ENCODE results near the gene KRT80. TPM values are rescaled to one million over a fixed set of nuclear protein-coding genes. Genes with fewer than 3 reads are reported as not detected.

The KRT80 gene
- total and polyA plus RNA-seq, 2 donors from 2014 or later, result 1.0 to 12.3 TPM

DNA sequence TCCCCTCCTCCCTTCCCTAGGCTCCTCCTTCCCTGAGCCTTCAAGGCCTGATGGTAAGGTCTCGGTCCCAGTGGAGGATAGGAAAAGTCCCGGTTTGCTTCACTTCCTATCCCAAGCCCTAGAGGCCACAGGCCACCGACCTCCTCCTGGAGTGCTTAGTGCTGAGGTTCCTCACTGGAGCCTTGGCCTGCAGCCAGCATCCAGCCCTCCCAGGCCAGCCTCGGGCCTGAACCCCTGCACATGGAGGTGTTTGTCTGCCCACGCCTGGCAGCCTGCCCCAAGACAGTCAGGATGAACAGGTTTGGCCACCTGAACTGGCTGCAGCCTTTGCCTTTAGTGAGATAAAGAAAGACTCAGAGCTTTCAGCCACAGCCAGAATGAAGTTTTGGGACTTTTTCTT, 25.4 kb upstream of the KRT80 start:
- FAIRE-seq (no peak), DNase-seq (peak in 3 of 5 donors; percentile 52 to 96 (median 57))
- H3K4me1 ChIP-seq (ENCODE audit: control insufficient read depth in 2 of 3, insufficient read depth in 2 of 3, low read depth in 1 of 3, low read length in 3 of 3), result peaks cover 0 to 25% (median 13%) of the 10 kb centered on the region in 3 donors
- H3K36me3 ChIP-seq (ENCODE audit: control insufficient read depth in 2 of 3, insufficient read depth in 3 of 3, low read length in 3 of 3), result no peaks in the 10 kb centered on the region
- intact Hi-C loops (cut with DNase I), result no loop called here
- H3K9me3 ChIP-seq (ENCODE audit: control insufficient read depth in 2 of 3, insufficient read depth in 1 of 3, low read length in 3 of 3), result no peaks in the 10 kb centered on the region
- H3K4me3 ChIP-seq (ENCODE audit: low read length in 3 of 3), result no peak overlapping the region
- H3K27ac ChIP-seq (ENCODE audit: low read depth in 2 of 2, low read length in 2 of 2), result peak overlapping the region in 1 of 2 donors; percentile 59
- TF ChIP-seq CTCF (IDR thresholded peaks at IDR 0.05; ENCODE audit: borderline replicate concordance, extremely low read depth, insufficient read depth), result peak; percentile 6
- no peak overlapping the region for H3K9ac ChIP-seq (ENCODE audit: low read length in 3 of 3)
- H3K27me3 ChIP-seq (ENCODE audit: control insufficient read depth, insufficient read depth, low read length), result no peaks in the 10 kb centered on the region

DNA sequence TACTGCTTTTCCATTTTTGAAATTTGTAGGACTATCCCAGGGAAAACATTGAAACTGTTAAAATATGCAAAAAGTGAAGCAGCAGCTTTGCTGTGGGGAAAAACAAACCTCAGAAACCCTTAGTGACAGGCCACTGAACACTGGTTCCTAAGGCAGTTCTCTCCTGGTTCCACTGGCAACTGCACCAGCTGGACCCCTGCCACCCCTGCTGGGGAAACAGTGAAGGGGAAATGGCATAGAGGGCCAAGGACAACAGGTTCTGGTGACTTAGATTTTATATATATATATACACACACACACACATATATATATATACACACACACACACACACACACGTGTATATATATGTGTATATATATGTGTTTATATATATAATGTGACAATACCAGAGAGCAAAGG, 25.0 kb upstream of the KRT80 start:
- H3K36me3 ChIP-seq (ENCODE audit: control insufficient read depth in 2 of 3, insufficient read depth in 3 of 3, low read length in 3 of 3), result no peaks in the 10 kb centered on the region
- peaks cover 0 to 25% (median 13%) of the 10 kb centered on the region in 3 donors for H3K4me1 ChIP-seq (ENCODE audit: control insufficient read depth in 2 of 3, insufficient read depth in 2 of 3, low read depth in 1 of 3, low read length in 3 of 3)
- intact Hi-C loops (cut with DNase I), result no loop called here
- FAIRE-seq (no peak), DNase-seq (peak in 1 of 5 donors; percentile 78)
- TF ChIP-seq CTCF (IDR thresholded peaks at IDR 0.05; ENCODE audit: borderline replicate concordance, extremely low read depth, insufficient read depth), result no peak
- H3K9me3 ChIP-seq (ENCODE audit: control insufficient read depth in 2 of 3, insufficient read depth in 1 of 3, low read length in 3 of 3), result no peaks in the 10 kb centered on the region
- H3K27ac ChIP-seq (ENCODE audit: low read depth in 2 of 2, low read length in 2 of 2), result peak overlapping the region in 1 of 2 donors; percentile 4
- no peak overlapping the region for H3K4me3 ChIP-seq (ENCODE audit: low read length in 3 of 3)
- no peaks in the 10 kb centered on the region for H3K27me3 ChIP-seq (ENCODE audit: control insufficient read depth, insufficient read depth, low read length)
- H3K9ac ChIP-seq (ENCODE audit: low read length in 3 of 3), result no peak overlapping the region

- H3K27me3 ChIP-seq (ENCODE audit: control insufficient read depth, insufficient read depth, low read length), result no peaks in the 10 kb centered on the region
- H3K36me3 ChIP-seq (ENCODE audit: control insufficient read depth in 2 of 3, insufficient read depth in 3 of 3, low read length in 3 of 3), result no peaks in the 10 kb centered on the region
- H3K4me1 ChIP-seq (ENCODE audit: control insufficient read depth in 2 of 3, insufficient read depth in 2 of 3, low read depth in 1 of 3, low read length in 3 of 3), result peaks cover 0 to 25% (median 13%) of the 10 kb centered on the region in 3 donors
- no peak for TF ChIP-seq CTCF (IDR thresholded peaks at IDR 0.05; ENCODE audit: borderline replicate concordance, extremely low read depth, insufficient read depth)
- no peak overlapping the region for H3K27ac ChIP-seq (ENCODE audit: low read depth in 2 of 2, low read length in 2 of 2)
- no peak overlapping the region for H3K4me3 ChIP-seq (ENCODE audit: low read length in 3 of 3)
- FAIRE-seq, result no peak
- intact Hi-C loops (cut with DNase I), result no loop called here
- H3K9ac ChIP-seq (ENCODE audit: low read length in 3 of 3), result no peak overlapping the region
- DNase-seq, result no peak
- no peaks in the 10 kb centered on the region for H3K9me3 ChIP-seq (ENCODE audit: control insufficient read depth in 2 of 3, insufficient read depth in 1 of 3, low read length in 3 of 3)
Observed at GRCh38 chr12:52216100-52216499, 24.3 kb upstream of the KRT80 start.

GRCh38 chr12:52215587-52216031, 23.8 kb upstream of the KRT80 start:
- H3K27ac ChIP-seq (ENCODE audit: low read depth in 2 of 2, low read length in 2 of 2), result no peak overlapping the region
- DNase-seq (peak in 2 of 5 donors; percentile 30 to 90), FAIRE-seq (no peak)
- no peaks in the 10 kb centered on the region for H3K9me3 ChIP-seq (ENCODE audit: control insufficient read depth in 2 of 3, insufficient read depth in 1 of 3, low read length in 3 of 3)
- no peak overlapping the region for H3K9ac ChIP-seq (ENCODE audit: low read length in 3 of 3)
- intact Hi-C loops (cut with DNase I), result no loop called here
- H3K4me3 ChIP-seq (ENCODE audit: low read length in 3 of 3), result no peak overlapping the region
- no peak for TF ChIP-seq CTCF (IDR thresholded peaks at IDR 0.05; ENCODE audit: borderline replicate concordance, extremely low read depth, insufficient read depth)
- peaks cover 0 to 25% (median 13%) of the 10 kb centered on the region in 3 donors for H3K4me1 ChIP-seq (ENCODE audit: control insufficient read depth in 2 of 3, insufficient read depth in 2 of 3, low read depth in 1 of 3, low read length in 3 of 3)
- no peaks in the 10 kb centered on the region for H3K27me3 ChIP-seq (ENCODE audit: control insufficient read depth, insufficient read depth, low read length)
- no peaks in the 10 kb centered on the region for H3K36me3 ChIP-seq (ENCODE audit: control insufficient read depth in 2 of 3, insufficient read depth in 3 of 3, low read length in 3 of 3)
